Stimulated activated CD8-positive, alpha-beta memory T cell treated with anti-CD3 and anti-CD28 coated beads, Interleukin-7, amount 100 ng/mL, for 1 hour (primary cell): ENCODE measurements around the gene RBM20.
"Not testable (repeated sequence)": the region's sequence is repeated elsewhere in the genome, so short reads cannot be mapped to it uniquely, and the experiment has no call there.

Experiments used
- DNase-seq, 2 donors: peaks; one replicate each; pipeline ENCODE4 v3.0.0-alpha.2; 2020; ENCODE audit warnings: low read depth in 2 of 2

The RBM20 gene

DNA sequence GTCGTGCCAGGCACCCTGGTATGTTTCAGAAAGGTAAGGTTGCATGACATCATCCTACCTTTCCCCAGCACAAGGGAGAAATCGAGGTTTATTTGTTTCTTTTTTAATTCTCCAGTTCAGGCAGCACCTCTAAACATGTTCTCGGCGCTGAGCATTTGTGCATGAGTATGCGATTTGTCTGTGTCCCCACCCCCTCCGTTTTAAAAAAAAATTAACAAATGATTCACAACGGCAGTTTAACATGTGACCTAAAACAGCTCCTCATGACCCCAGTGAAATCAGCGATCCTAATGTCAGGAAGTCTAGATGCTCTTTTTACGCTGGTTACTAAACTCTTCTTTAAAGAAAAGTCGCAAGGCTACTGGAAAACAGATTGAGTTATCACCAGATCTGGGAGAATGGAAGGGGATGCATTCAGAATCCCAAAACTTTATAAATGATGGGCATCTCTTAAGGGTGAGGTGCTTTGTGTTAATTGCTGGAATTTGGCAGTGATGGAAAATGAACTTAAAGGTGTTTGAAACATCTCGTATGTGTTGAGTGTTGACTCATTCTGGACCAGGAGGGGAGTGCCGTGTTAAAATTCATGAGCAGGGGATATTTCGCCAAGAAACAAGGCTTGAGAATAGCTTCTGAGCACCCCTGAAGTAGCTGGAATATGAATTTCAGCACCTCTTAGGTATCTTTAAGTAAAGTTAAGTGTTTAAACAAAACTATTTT lies 120.8 kb downstream of the RBM20 start:
- no peak for DNase-seq

DNA sequence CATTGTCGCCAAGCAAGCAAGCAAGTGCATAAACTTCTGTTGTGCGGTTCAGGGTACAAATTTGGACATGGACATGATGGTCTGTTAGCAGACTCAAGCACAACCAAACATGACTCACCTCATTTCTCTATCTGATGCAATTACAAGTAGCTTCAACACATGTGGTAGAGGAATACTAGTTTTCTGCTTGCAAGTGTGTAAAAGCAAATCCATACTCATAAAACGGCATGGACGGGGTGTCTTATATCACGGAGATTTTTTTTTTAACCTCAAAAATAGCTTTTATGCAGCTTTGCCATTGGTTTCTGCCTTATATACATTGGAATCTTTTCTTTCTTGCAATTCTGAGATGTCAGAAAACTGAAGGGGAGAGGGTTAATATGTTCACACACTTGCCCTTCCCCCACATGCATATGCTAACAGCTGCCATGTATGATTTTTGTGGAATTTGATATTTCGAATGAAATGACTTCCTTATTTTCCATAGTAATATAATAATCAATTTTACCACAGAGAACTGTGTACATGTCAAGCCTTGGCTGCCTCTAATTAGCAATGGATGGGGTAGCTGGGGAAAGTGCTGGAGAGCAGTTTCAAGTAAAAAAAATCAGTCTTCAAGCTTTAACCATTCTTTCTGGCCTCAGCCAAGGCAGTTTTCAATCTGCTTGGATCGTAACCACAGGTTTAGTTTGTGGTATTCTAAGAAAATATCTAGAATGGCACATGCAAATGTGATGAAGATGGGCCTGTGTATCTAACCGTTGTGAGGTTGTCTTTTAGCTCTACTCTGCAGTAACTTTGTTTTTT lies 121.6 kb downstream of the RBM20 start:
- no peak for DNase-seq

- DNase-seq, result not testable (repeated sequence)
These were observed 123.5 kb downstream of the RBM20 start for GRCh38 chr10:110767601-110768000.

DNA sequence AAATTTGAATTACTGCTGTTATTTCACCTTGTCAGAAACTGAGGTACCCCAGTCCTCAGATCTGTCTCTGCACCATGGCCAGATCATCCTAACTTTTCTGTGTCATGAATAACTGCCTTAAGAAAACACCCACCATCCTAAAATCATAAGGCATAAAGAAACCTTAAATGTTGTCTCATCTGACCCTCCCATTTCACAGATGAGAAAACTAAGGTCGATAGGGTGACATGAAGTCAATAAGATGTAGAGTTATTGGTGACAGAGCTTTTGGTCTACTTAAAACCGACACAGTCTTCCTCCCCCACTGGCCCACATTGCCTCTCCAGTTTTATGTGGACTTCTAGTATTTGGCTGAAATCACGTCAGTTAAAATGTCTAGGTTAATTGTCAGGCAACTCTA lies 126.1 kb downstream of the RBM20 start:
- no peak for DNase-seq

- DNase-seq, result no peak
These were observed 127.3 kb downstream of the RBM20 start for GRCh38 chr10:110771486-110771885.

DNA sequence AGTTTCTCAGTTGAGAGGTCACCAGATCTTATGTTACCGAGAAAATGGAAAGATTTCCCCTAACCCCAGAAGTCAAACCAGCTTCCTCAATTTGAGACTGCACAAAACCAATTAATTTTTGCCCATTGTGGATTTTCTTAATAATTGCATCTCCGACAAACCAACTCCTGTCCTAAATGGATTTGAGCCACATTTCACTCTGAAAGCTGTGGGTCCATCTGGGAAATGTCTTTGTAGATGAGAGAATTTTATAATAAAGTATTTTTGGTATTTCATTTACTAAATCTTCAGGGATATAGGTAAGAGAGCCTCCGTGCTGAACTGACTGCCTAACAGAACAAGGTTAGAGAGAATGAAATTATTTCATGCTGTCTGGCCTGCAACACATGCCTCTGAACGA lies 127.9 kb downstream of the RBM20 start:
- DNase-seq, result no peak

DNA sequence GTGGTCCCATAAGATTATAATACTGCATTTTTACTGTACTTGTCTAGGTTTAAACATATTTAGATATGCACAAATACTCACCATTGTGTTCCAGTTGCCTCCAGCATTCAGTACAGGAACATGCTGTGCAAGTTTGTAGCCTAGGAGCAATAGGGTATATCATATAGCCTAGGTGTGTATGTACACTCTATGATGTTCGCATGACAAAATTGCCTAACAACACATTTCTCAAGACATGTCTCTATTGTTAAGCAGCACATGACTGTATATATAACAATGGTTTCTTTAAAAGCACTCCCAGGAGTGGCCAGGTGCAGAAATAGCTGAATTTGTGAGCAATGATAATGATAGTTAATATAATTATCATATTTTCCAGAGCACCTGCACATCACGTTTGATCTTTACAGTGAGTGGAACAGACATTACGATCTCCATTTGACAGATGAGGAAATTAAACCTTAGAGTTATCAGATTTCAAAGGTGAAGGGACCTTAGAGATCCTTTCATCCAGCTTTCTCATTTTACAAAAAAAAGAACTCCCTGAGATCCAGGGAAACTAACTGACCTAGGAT lies 128.4 kb downstream of the RBM20 start:
- no peak for DNase-seq

DNA sequence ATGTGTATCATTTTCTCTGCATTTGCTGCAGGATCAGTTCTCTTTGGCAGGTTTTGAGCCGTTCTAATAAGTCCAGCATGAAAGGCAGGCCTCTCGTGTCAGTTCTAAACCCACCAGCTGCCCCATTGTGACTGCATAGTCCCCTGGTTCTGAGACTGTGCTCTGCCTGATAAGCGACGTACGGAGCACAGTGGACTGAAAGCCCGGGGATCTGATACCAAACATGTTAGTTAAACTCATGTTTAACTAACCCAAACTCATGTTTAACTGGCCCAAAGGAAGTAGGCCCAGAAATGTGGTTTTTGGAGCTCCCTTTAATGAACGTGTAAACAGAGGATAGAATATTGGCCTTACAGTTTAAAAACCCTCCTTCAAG lies 129.5 kb downstream of the RBM20 start:
- DNase-seq, result no peak

DNA sequence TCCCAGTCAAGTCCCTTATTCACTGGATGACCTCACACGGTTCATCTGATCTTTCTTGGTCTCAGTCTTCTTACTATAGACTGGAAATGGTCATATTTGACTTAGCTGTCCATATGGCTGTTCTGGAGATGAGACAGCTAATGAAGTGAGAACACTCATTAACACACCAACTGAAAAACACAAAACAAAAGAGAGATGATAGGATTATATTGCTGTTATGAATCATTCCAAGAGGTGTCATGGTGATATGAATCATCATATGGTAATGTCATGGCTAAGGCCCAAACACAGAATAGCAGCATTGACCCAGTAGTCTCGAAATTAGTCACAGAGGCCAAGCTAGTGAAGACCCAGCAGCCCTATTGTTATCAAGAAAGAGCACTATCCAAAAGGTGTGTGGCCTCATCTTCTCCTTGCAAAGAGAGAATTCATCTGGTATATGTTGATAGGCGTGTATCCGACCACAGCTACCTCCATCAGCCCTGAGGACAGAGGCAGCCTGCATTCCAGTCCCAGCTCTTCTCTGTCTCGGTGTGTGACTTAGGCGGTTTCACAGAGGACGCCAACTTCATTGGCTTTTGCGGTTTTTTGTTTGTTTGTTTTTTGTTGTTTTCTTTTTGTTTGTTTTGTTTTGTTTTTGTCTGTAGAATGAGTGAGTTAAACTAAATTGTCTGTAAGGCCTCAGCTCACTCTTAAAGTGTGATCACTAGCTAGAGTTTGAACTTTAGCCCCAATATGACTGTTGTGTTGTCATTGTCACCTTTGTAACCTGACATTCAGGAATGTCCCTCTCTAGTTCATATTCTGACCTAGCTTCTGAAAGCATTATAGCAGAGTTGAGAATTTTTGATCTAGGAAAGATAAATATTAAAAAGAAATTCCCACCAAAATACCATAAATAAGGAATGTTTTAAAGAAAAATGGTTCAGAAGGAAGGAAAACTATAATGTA lies 130.2 kb downstream of the RBM20 start:
- DNase-seq, result no peak

GRCh38 chr10:110775020-110775375 lies 130.9 kb downstream of the RBM20 start:
- no peak for DNase-seq

- no peak for DNase-seq
These were observed 131.3 kb downstream of the RBM20 start for GRCh38 chr10:110775406-110775805.

- DNase-seq, result no peak
These were observed 132.9 kb downstream of the RBM20 start for GRCh38 chr10:110777017-110777416.

- DNase-seq, result no peak
These were observed 133.5 kb downstream of the RBM20 start for GRCh38 chr10:110777661-110778060.

DNA sequence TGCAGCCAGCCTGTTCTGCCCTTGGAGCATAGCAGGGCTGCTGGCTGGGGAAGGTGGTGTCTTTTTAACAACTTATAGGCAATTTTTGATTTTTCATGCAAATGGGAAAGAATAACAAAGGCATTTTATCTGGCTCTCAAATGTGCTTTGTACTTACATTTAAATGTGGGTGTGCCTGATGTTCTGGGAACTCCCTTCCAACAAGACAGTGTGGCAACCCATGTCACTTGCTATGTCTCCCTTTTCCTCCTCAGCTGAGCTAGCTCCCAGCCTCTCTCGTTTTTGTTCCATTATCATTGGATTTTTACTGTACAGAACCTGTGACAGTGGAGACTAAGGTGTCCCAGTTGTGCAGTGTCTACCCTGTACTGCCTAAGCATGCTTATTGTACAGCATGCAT lies 134.1 kb downstream of the RBM20 start:
- no peak for DNase-seq

GRCh38 chr10:110779489-110779888 lies 135.4 kb downstream of the RBM20 start:
- DNase-seq, result no peak

DNA sequence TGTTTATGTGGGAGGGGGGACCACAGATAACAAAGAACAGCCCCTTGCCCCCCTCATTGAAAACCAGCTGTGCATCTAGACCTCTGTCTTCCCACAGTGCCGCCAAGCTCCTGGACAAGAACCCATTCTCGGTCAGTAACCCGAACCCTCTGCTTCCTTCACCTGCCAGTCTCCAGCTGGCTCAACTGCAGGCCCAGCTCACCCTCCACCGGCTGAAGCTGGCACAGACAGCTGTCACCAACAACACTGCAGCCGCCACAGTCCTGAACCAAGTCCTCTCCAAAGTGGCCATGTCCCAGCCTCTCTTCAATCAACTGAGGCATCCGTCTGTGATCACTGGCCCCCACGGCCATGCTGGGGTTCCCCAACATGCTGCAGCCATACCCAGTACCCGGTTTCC lies 136.6 kb downstream of the RBM20 start:
- no peak for DNase-seq

- no peak for DNase-seq
These were observed 137.0 kb downstream of the RBM20 start for GRCh38 chr10:110781139-110781538.

GRCh38 chr10:110782616-110783015 lies 138.5 kb downstream of the RBM20 start:
- no peak for DNase-seq

- peak; percentile 30 to 31 for DNase-seq
These were observed 139.5 kb downstream of the RBM20 start for GRCh38 chr10:110783509-110784107.

DNA sequence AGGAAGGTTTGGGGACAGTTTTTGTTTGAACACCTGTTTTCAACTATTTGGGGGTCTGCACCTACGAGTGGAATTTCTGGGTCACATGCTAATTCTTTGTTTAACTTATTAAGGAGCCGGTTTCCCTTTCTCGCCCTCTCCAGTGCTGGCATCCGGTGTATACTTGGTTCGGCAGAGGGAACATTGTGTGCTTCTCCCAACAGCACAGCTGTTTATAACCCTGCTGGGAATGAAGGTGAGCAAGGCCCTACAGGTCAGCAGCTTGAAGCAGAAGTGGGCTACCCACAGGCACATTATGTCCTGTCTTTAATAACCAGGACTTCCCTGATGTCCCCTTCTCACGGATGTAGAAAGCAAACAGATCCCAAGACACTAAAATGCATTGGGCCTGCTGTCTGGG lies 140.1 kb downstream of the RBM20 start:
- no peak for DNase-seq

GRCh38 chr10:110786172-110786571 lies 142.0 kb downstream of the RBM20 start:
- no peak for DNase-seq
